CD14-positive monocyte (primary cell): Measurements from ENCODE around the gene PKP3. TPM values are rescaled to one million over a fixed set of nuclear protein-coding genes. Genes with fewer than 3 reads are reported as not detected.

Experiments
- DNase-seq, 3 donors: peaks; one replicate each; pipeline ENCODE4 v3.0.0-alpha.2; 2011 to 2022
- H2AFZ ChIP-seq: 2 replicates; pipeline ENCODE4 v1.6.0; 2012; ENCODE audit warnings: mild to moderate bottlenecking, low read depth, low read length, inconsistent platforms; ENCODE audit not compliant: insufficient read depth, poor library complexity, severe bottlenecking
- H3K27ac ChIP-seq, 2 donors: 1 replicate in 1 of 2; 2 replicates in 1 of 2; pipeline ENCODE4 v1.5.1; 2012 to 2013; ENCODE audit warnings: low read length in 2 of 2, control low read depth in 1 of 2, inconsistent platforms in 1 of 2, low read depth in 1 of 2, mild to moderate bottlenecking in 1 of 2
- H3K27me3 ChIP-seq, 2 donors: one replicate each; pipeline versions ENCODE4 v1.6.0 to v1.6.1; 2011 to 2013; ENCODE audit warnings: low read length in 2 of 2; ENCODE audit not compliant: control insufficient read depth in 2 of 2, insufficient read depth in 2 of 2
- H3K36me3 ChIP-seq, 2 donors: replicated peaks in 1 of 2; 1 replicate in 1 of 2; 2 replicates in 1 of 2; pipeline versions ENCODE4 v1.5.1 to v1.6.1; 2012 to 2013; ENCODE audit warnings: low read length in 2 of 2, control low read depth in 1 of 2, inconsistent platforms in 1 of 2, mild to moderate bottlenecking in 1 of 2; ENCODE audit not compliant: insufficient read depth in 2 of 2, control insufficient read depth in 1 of 2
- H3K4me1 ChIP-seq, 2 donors: 1 replicate in 1 of 2; 2 replicates in 1 of 2; pipeline versions ENCODE4 v1.5.1 to v1.6.1; 2012 to 2013; ENCODE audit warnings: low read length in 2 of 2, control low read depth in 1 of 2, inconsistent platforms in 1 of 2, mild to moderate bottlenecking in 1 of 2, moderate library complexity in 1 of 2; ENCODE audit not compliant: insufficient read depth in 2 of 2, control insufficient read depth in 1 of 2
- H3K4me2 ChIP-seq: replicated peaks from 2 replicates; pipeline ENCODE3; 2012; ENCODE audit warnings: low read length, moderate library complexity, mild to moderate bottlenecking; ENCODE audit not compliant: poor library complexity, severe bottlenecking; ENCODE audit errors: extremely low read depth
- H3K4me3 ChIP-seq, 3 experiments: fragments of 200-600 bp in 1 of 3; sonication (generic) in 1 of 3; replicated peaks in 1 of 3; 1 replicate in 2 of 3; 2 replicates in 1 of 3; pipeline ENCODE4 v1.5.1; 2011 to 2013; ENCODE audit warnings: low read length in 3 of 3, mild to moderate bottlenecking in 3 of 3, control low read depth in 2 of 3, low read depth in 2 of 3, inconsistent platforms in 1 of 3, moderate library complexity in 1 of 3
- H3K79me2 ChIP-seq: 2 replicates; pipeline ENCODE4 v1.6.0; 2012; ENCODE audit warnings: mild to moderate bottlenecking, control low read depth, inconsistent platforms, low read length, moderate library complexity; ENCODE audit not compliant: insufficient read depth
- H3K9ac ChIP-seq: 2 replicates; pipeline ENCODE4 v1.6.0; 2017; ENCODE audit warnings: low read length, mild to moderate bottlenecking; ENCODE audit not compliant: insufficient read depth, poor library complexity, severe bottlenecking
- H3K9me3 ChIP-seq, 2 donors: replicated peaks in 1 of 2; 1 replicate in 1 of 2; 2 replicates in 1 of 2; pipeline versions ENCODE4 v1.5.1 to v1.6.1; 2012 to 2013; ENCODE audit warnings: low read length in 2 of 2, control low read depth in 1 of 2; ENCODE audit not compliant: control insufficient read depth in 1 of 2, insufficient read depth in 1 of 2
- H4K20me1 ChIP-seq: 2 replicates; pipeline ENCODE4 v1.6.0; 2012; ENCODE audit warnings: mild to moderate bottlenecking, low read length, control low read depth, moderate library complexity; ENCODE audit not compliant: insufficient read depth
- H3K27ac Mint-ChIP-seq, 7 donors: one replicate each; pipeline ENCODE4 v1.8.0; 2020; ENCODE audit warnings: mild to moderate bottlenecking in 7 of 7, mixed read lengths in 7 of 7, moderate library complexity in 6 of 7, inconsistent platforms in 2 of 7
- H3K27me3 Mint-ChIP-seq, 3 donors: one replicate each; pipeline ENCODE4 v1.8.0; 2021 to 2022; ENCODE audit warnings: low read depth in 3 of 3, mild to moderate bottlenecking in 3 of 3, mixed read lengths in 3 of 3, moderate library complexity in 3 of 3, inconsistent platforms in 1 of 3
- H3K36me3 Mint-ChIP-seq, 2 donors: one replicate each; pipeline ENCODE4 v1.8.0; 2020; ENCODE audit warnings: mixed read lengths in 2 of 2, inconsistent platforms in 1 of 2, mild to moderate bottlenecking in 1 of 2
- H3K4me1 Mint-ChIP-seq: one replicate; pipeline ENCODE4 v1.8.0; 2020; ENCODE audit warnings: mild to moderate bottlenecking, mixed read lengths
- H3K4me3 Mint-ChIP-seq, 2 donors: one replicate each; pipeline ENCODE4 v1.8.0; 2020; ENCODE audit warnings: mild to moderate bottlenecking in 2 of 2, mixed read lengths in 2 of 2, moderate library complexity in 1 of 2
- H3K9me3 Mint-ChIP-seq, 7 donors: one replicate each; pipeline ENCODE4 v1.8.0; 2020 to 2022; ENCODE audit warnings: mixed read lengths in 7 of 7, mild to moderate bottlenecking in 6 of 7, moderate library complexity in 6 of 7, inconsistent platforms in 2 of 7
- WGBS: methylation state at CpG from one replicate; pipeline ENCODE4 v1.1.5; 2013; ENCODE audit warnings: missing lambda C conversion rate; ENCODE audit not compliant: insufficient coverage; 5-methylcytosine and 5-hydroxymethylcytosine counted together
- intact Hi-C, 2 donors: fragments of 100-400 bp; cut with micrococcal nuclease; formaldehyde crosslinking; loops; one replicate each; pipeline versions ENCODE4 v1.15.0 to v1.15.1; 2023
- polyA plus RNA-seq, 3 donors: library from polyadenylated mRNA; depleted of rRNA in 1 of 3; unstranded in 2 of 3; stranded (reverse) in 1 of 3; fragments of 300-500 nt in 2 of 3; fragments of >200 nt in 1 of 3; fragmentation: Illumina TruSeq in 2 of 3; gene quantifications; 1 replicate in 2 of 3; 2 replicates in 1 of 3; pipeline ENCODE4 v1.2.3, GENCODE V29; 2012 to 2021
- TF ChIP-seq, protein P1 (sequence below): fragments of 200-600 bp; IDR thresholded peaks from one replicate; pipeline ENCODE4 v1.8.0; 2022; ENCODE audit warnings: antibody characterized with exemption, mild to moderate bottlenecking

The PKP3 gene
- polyA plus RNA-seq, 3 donors = not detected

DNA sequence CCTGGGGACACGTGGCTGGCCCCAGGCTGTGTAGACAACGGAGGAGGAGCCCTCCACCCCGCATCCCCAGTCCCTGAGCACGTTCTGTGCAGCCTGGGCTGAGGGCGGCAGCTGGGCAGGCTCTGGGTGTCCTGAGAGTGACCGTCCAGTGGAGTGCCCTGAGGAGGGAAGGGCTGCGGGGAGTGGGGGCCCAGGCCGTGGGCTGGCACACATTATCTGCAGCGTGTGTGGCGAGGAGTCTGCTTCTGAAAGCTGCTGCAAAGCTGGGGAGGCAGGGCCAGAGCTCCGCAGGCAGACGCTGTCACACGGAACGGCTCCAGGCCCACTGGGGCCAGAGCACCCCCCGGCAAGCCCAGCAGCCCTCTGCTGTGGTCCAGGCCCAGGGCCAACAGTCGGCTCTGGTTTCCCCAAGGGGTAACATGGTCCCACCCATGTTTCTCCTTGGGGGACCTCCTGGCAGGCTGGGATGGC is 48.6 kb downstream of the PKP3 start:
- Histone ChIP-seq H3K27ac (no peak overlapping the region), H3K4me2 (no peak overlapping the region), H3K9ac (no peak overlapping the region), H4K20me1 (no peaks in the 10 kb centered on the region), H3K27me3 (peaks cover 0 to 18% of the 10 kb centered on the region in 2 donors), H2AFZ (no peak overlapping the region), H3K79me2 (no peaks in the 10 kb centered on the region), H3K9me3 (no peaks in the 10 kb centered on the region), H3K4me3 (no peak overlapping the region), H3K36me3 (no peaks in the 10 kb centered on the region), H3K4me1 (peaks cover 0 to under 1% of the 10 kb centered on the region in 2 donors)
- no peak overlapping the region for H3K4me3 Mint-ChIP-seq
- intact Hi-C loops = no loop called here
- peaks cover 2% of the 10 kb centered on the region for H3K4me1 Mint-ChIP-seq
- 84% methylated on average over 16 of the region's 16 CpGs for WGBS
- H3K27me3 Mint-ChIP-seq = peaks cover 11 to 37% (median 11%) of the 10 kb centered on the region in 3 donors
- no peak overlapping the region for H3K27ac Mint-ChIP-seq
- DNase-seq = no peak
- H3K36me3 Mint-ChIP-seq = no peaks in the 10 kb centered on the region
- peaks cover 0 to 3% (median 0%) of the 10 kb centered on the region in 7 donors for H3K9me3 Mint-ChIP-seq
- TF ChIP-seq, protein P1, sequence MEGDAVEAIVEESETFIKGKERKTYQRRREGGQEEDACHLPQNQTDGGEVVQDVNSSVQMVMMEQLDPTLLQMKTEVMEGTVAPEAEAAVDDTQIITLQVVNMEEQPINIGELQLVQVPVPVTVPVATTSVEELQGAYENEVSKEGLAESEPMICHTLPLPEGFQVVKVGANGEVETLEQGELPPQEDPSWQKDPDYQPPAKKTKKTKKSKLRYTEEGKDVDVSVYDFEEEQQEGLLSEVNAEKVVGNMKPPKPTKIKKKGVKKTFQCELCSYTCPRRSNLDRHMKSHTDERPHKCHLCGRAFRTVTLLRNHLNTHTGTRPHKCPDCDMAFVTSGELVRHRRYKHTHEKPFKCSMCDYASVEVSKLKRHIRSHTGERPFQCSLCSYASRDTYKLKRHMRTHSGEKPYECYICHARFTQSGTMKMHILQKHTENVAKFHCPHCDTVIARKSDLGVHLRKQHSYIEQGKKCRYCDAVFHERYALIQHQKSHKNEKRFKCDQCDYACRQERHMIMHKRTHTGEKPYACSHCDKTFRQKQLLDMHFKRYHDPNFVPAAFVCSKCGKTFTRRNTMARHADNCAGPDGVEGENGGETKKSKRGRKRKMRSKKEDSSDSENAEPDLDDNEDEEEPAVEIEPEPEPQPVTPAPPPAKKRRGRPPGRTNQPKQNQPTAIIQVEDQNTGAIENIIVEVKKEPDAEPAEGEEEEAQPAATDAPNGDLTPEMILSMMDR = no peak

DNA sequence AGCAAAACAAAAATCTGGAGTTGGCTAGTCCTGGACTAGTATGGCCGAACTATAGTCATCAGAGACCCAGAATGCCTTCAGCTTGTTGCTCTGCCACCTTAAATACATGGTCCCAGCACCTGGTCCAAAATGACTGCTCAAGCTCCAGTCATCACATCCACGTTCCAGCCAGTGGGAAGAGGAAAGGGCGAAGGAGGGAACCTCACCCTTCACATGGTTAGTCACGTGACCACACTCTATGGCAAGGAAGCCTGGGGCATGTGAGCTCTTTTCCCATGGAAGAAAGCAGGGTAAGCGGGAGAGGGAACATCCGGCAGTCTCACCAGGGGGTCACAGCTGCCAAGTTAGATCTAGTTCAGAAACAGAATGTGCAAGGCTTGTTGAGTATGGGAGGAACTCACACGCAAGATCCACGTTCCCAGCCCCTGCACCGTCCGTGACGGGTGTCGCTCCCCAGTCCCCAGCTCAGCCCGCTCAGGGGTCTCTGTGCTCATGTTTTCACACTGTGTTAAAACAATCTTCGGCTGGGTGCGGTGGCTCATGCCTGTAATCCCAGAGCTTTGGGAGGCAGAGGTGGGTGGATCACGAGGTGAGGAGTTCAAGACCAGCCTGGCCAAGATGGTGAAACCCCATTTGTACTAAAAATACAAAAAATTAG is 49.7 kb downstream of the PKP3 start:
- Histone ChIP-seq H3K36me3 (no peaks in the 10 kb centered on the region), H4K20me1 (no peaks in the 10 kb centered on the region), H3K4me2 (no peak overlapping the region), H3K4me3 (no peak overlapping the region), H3K9ac (no peak overlapping the region), H3K4me1 (peaks cover 5 to 7% of the 10 kb centered on the region in 2 donors), H3K27ac (no peak overlapping the region), H3K79me2 (no peaks in the 10 kb centered on the region), H2AFZ (no peak overlapping the region), H3K27me3 (peaks cover 0 to 18% of the 10 kb centered on the region in 2 donors), H3K9me3 (no peaks in the 10 kb centered on the region)
- 90% methylated on average over 12 of the region's 16 CpGs for WGBS
- H3K4me1 Mint-ChIP-seq = peaks cover 5% of the 10 kb centered on the region
- H3K27me3 Mint-ChIP-seq = peaks cover 10 to 37% (median 11%) of the 10 kb centered on the region in 3 donors
- H3K4me3 Mint-ChIP-seq = no peak overlapping the region
- no peak overlapping the region for H3K27ac Mint-ChIP-seq
- DNase-seq = no peak
- H3K9me3 Mint-ChIP-seq = peaks cover 0 to 3% (median 0%) of the 10 kb centered on the region in 7 donors
- TF ChIP-seq, protein P1 = no peak
- no peaks in the 10 kb centered on the region for H3K36me3 Mint-ChIP-seq
- intact Hi-C loops = no loop called here
